ENCODE data around the gene PTPRH.

The PTPRH gene

GRCh38 chr19:55245236-55245904 is 36.1 kb upstream of the PTPRH start:
- DNase-seq (ENCODE audit: low read depth in 3 of 3, low spot score in 1 of 3): no peak

- no peak for DNase-seq (ENCODE audit: low read depth in 3 of 3, low spot score in 1 of 3)
These were observed 34.8 kb upstream of the PTPRH start for GRCh38 chr19:55244004-55244680.

- no peak for DNase-seq (ENCODE audit: low read depth in 3 of 3, low spot score in 1 of 3)
These were observed 33.2 kb upstream of the PTPRH start for GRCh38 chr19:55242517-55242916.

GRCh38 chr19:55241935-55242464 is 32.7 kb upstream of the PTPRH start:
- no peak for DNase-seq (ENCODE audit: low read depth in 3 of 3, low spot score in 1 of 3)

- no peak for DNase-seq (ENCODE audit: low read depth in 3 of 3, low spot score in 1 of 3)
These were observed 32.0 kb upstream of the PTPRH start for GRCh38 chr19:55241143-55241934.

- DNase-seq (ENCODE audit: low read depth in 3 of 3, low spot score in 1 of 3): no peak
These were observed 31.4 kb upstream of the PTPRH start for GRCh38 chr19:55240713-55241020.

GRCh38 chr19:55239004-55239403 is 29.7 kb upstream of the PTPRH start:
- DNase-seq (ENCODE audit: low read depth in 3 of 3, low spot score in 1 of 3): no peak

GRCh38 chr19:55238030-55238429 is 28.7 kb upstream of the PTPRH start:
- no peak for DNase-seq (ENCODE audit: low read depth in 3 of 3, low spot score in 1 of 3)

GRCh38 chr19:55232986-55233385 is 23.7 kb upstream of the PTPRH start:
- DNase-seq (ENCODE audit: low read depth in 3 of 3, low spot score in 1 of 3): no peak

GRCh38 chr19:55232286-55232602 is 22.9 kb upstream of the PTPRH start:
- no peak for DNase-seq (ENCODE audit: low read depth in 3 of 3, low spot score in 1 of 3)

GRCh38 chr19:55231391-55232285 is 22.3 kb upstream of the PTPRH start:
- no peak for DNase-seq (ENCODE audit: low read depth in 3 of 3, low spot score in 1 of 3)

- no peak for DNase-seq (ENCODE audit: low read depth in 3 of 3, low spot score in 1 of 3)
These were observed 21.5 kb upstream of the PTPRH start for GRCh38 chr19:55230780-55231179.

GRCh38 chr19:55230329-55230728 is 21.0 kb upstream of the PTPRH start:
- DNase-seq (ENCODE audit: low read depth in 3 of 3, low spot score in 1 of 3): no peak

- DNase-seq (ENCODE audit: low read depth in 3 of 3, low spot score in 1 of 3): no peak
These were observed 20.5 kb upstream of the PTPRH start for GRCh38 chr19:55229789-55230182.

GRCh38 chr19:55229145-55229788 is 20.0 kb upstream of the PTPRH start:
- DNase-seq (ENCODE audit: low read depth in 3 of 3, low spot score in 1 of 3): no peak

GRCh38 chr19:55228403-55229031 is 19.2 kb upstream of the PTPRH start, which contains the start of gene TMEM86B:
Gene TMEM86B (minus strand): TSS chr19:55228763. CDS start chr19:55228741, 22 bp downstream.
- DNase-seq (ENCODE audit: low read depth in 3 of 3, low spot score in 1 of 3): no peak

- no peak for DNase-seq (ENCODE audit: low read depth in 3 of 3, low spot score in 1 of 3)
These were observed 18.7 kb upstream of the PTPRH start for GRCh38 chr19:55228015-55228391.

- DNase-seq (ENCODE audit: low read depth in 3 of 3, low spot score in 1 of 3): no peak
These were observed 18.1 kb upstream of the PTPRH start for GRCh38 chr19:55227241-55228014.

GRCh38 chr19:55226788-55227187 is 17.5 kb upstream of the PTPRH start:
- DNase-seq (ENCODE audit: low read depth in 3 of 3, low spot score in 1 of 3): no peak

Measured in stimulated activated CD4-positive, alpha-beta T cell treated with anti-CD3 and anti-CD28 coated beads, TNF-alpha, amount 100 ng/mL, for 1 hour (primary cell).